Measurements from ENCODE around the gene HS2ST1.

Gene HS2ST1

GRCh38 chr1:86933051-86933450 is 18.6 kb downstream of the HS2ST1 start:
- Histone ChIP-seq H3K4me3 (ENCODE audit: low read depth, low read length) (no peak overlapping the region), H3K9me3 (ENCODE audit: control insufficient read depth, insufficient read depth, low read depth, low read length) (no peaks in the 10 kb centered on the region), H3K36me3 (ENCODE audit: control insufficient read depth in 2 of 2, insufficient read depth in 1 of 2, low read length in 2 of 2) (no peaks in the 10 kb centered on the region), H3K27ac (ENCODE audit: extremely low read depth, low read depth, low read length) (no peak overlapping the region), H3K4me1 (ENCODE audit: control insufficient read depth, insufficient read depth, low read length) (0 out of 2 replicates have a peak, but pooled peaks cover 2% of the 10 kb centered on the region)
- CTCF ChIA-PET, result no interaction called here
- POLR2A ChIA-PET, result no interaction called here
- TF ChIP-seq ZNF280C (tag by site-specific recombination; IDR thresholded peaks at IDR 0.05) (no peak), ZNF558 (tag by site-specific recombination; IDR thresholded peaks at IDR 0.05) (peak; percentile 98)

DNA sequence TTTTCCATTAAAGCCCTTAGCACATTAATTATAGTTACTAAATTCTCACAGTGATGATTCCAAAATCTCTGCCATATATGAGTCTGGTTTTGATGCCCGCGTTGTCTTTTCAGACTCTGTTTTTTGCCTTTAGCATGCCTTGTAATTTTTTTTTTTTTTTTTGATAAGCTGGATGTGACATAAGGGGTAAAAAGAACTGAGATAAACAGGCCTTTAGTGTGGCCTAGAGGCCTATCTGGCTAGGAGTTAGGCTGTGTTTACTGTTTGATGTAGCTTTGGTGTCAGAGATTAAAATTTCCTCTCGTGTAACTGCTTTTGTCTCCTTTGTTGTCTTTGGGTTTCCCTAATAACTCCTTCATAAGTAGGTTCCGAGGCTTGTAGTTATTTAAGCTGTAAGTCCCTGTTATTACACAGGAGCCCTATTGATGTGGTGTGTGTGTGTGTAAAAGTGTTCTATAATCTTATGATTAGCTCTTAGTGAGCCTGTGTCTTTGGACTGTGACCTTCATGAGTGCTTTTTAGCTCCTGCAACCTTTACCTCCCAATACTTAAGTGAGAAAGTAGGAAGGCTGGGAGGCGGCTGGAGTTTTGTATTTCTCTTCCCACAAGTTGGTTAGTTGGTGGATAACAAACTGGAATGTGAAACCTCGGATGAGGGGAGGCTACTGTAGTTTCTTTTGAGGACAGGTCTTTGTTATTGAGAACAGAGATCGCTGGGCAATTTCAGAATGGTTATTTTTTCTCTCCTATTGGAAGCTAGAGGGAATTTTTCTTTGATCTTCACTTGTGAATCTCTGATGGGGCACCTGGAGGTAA is 19.3 kb downstream of the HS2ST1 start:
- Histone ChIP-seq H3K4me3 (ENCODE audit: low read depth, low read length) (no peak overlapping the region), H3K4me1 (ENCODE audit: control insufficient read depth, insufficient read depth, low read length) (peaks cover 2% of the 10 kb centered on the region; the same call in 1 of the 2 replicates), H3K36me3 (ENCODE audit: control insufficient read depth in 2 of 2, insufficient read depth in 1 of 2, low read length in 2 of 2) (no peaks in the 10 kb centered on the region), H3K27ac (ENCODE audit: extremely low read depth, low read depth, low read length) (no peak overlapping the region), H3K9me3 (ENCODE audit: control insufficient read depth, insufficient read depth, low read depth, low read length) (no peaks in the 10 kb centered on the region)
- TF ChIP-seq ZFP69B (tag by site-specific recombination; IDR thresholded peaks at IDR 0.05) (no peak), AEBP2 (tag by site-specific recombination; IDR thresholded peaks at IDR 0.05; ENCODE audit: borderline replicate concordance) (no peak), ZNF362 (tag by site-specific recombination; IDR thresholded peaks at IDR 0.05) (peak; percentile 63; the same call in 1 of the 2 replicates), MEIS1 (CRISPR knock-in tag; IDR thresholded peaks at IDR 0.05; ENCODE audit: borderline replicate concordance) (no peak), GLI2 (tag by site-specific recombination; IDR thresholded peaks at IDR 0.05; ENCODE audit: borderline replicate concordance, low read depth) (no peak), ZNF335 (tag by site-specific recombination; conservative IDR thresholded peaks at IDR 0.05) (peak; percentile 41), PRDM10 (tag by site-specific recombination; IDR thresholded peaks at IDR 0.05) (peak; percentile 81), ZFP37 (tag by site-specific recombination; IDR thresholded peaks at IDR 0.05) (no peak), ZSCAN30 (tag by site-specific recombination; IDR thresholded peaks at IDR 0.05) (no peak), TRIM28 (IDR thresholded peaks at IDR 0.05; ENCODE audit: borderline replicate concordance, low read length) (peak; percentile 68; the same call in 1 of the 2 replicates), ZNF280C (tag by site-specific recombination; IDR thresholded peaks at IDR 0.05) (no peak), SP7 (tag by site-specific recombination; IDR thresholded peaks at IDR 0.05) (peak; percentile 91), HOXA7 (CRISPR knock-in tag; IDR thresholded peaks at IDR 0.05; ENCODE audit: borderline replicate concordance) (no peak), SP2 (tag by site-specific recombination; IDR thresholded peaks at IDR 0.05) (no peak), EGR2 (tag by site-specific recombination; IDR thresholded peaks at IDR 0.05; ENCODE audit: low read depth) (0 out of 2 replicates have a peak, but pooled peaks have one; percentile 8), ZNF266 (tag by site-specific recombination; IDR thresholded peaks at IDR 0.05; ENCODE audit: low read depth) (no peak), ZNF155 (tag by site-specific recombination; IDR thresholded peaks at IDR 0.05) (no peak), ZNF843 (tag by site-specific recombination; IDR thresholded peaks at IDR 0.05) (no peak), OSR2 (tag by site-specific recombination; IDR thresholded peaks at IDR 0.05) (peak; percentile 59; the same call in 1 of the 2 replicates)
- ChIA-PET CTCF (interaction anchor here (0.7 kb wide), 1 partner anchor 18 kb away, joined by 3 read pairs; no protein-coding TSS in a partner anchor), POLR2A (interaction anchor here (1.8 kb wide), 1 partner anchor 19 kb away, joined by 10 read pairs; the partner anchor contains the start of genes HS2ST1 and SELENOF)
